ENCODE measurements around the gene ALDOB.

DNA sequence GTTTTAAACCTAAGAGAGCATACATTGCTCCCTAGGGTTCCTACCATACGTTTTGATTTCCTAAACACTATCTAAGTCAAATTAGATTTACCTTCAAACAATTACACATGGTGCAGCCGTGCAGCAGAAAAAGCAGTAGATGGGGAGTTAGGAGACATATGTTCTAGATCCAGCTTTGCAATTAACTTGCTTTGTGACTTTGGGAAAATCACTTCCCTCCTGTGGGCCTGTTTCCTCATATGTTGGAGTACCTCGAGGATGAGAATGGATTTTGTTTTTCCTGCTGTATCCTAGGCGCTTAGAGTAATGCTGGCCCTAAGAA lies 37.9 kb downstream of the ALDOB start:
- TF ChIP-seq ZNF138 (tag by site-specific recombination; IDR thresholded peaks at IDR 0.05; ENCODE audit: borderline replicate concordance): no peak
- TF ChIP-seq, protein P1, sequence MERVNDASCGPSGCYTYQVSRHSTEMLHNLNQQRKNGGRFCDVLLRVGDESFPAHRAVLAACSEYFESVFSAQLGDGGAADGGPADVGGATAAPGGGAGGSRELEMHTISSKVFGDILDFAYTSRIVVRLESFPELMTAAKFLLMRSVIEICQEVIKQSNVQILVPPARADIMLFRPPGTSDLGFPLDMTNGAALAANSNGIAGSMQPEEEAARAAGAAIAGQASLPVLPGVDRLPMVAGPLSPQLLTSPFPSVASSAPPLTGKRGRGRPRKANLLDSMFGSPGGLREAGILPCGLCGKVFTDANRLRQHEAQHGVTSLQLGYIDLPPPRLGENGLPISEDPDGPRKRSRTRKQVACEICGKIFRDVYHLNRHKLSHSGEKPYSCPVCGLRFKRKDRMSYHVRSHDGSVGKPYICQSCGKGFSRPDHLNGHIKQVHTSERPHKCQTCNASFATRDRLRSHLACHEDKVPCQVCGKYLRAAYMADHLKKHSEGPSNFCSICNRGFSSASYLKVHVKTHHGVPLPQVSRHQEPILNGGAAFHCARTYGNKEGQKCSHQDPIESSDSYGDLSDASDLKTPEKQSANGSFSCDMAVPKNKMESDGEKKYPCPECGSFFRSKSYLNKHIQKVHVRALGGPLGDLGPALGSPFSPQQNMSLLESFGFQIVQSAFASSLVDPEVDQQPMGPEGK (tag by site-specific recombination; IDR thresholded peaks at IDR 0.05): no peak

Measured in HEK293 (cell line).